Esophagus (tissue), 2 donors: Measurements from ENCODE around the gene MAP4K2. TPM values are rescaled to one million over a fixed set of nuclear protein-coding genes. Genes with fewer than 3 reads are reported as not detected.

ENCODE experiments used
- H3K27ac ChIP-seq, 2 donors: one replicate each; pipeline ENCODE4 v1.5.1; 2013; ENCODE audit warnings: low read depth in 2 of 2, mild to moderate bottlenecking in 2 of 2, inconsistent platforms in 1 of 2, low read length in 1 of 2, moderate library complexity in 1 of 2
- H3K27me3 ChIP-seq, 2 donors: one replicate each; pipeline ENCODE4 v1.6.1; 2013; ENCODE audit warnings: low read length in 2 of 2, control low read depth in 1 of 2, mild to moderate bottlenecking in 1 of 2; ENCODE audit not compliant: insufficient read depth in 2 of 2, control insufficient read depth in 1 of 2
- H3K36me3 ChIP-seq, 2 donors: one replicate each; pipeline ENCODE4 v1.6.1; 2013; ENCODE audit warnings: low read length in 1 of 2; ENCODE audit not compliant: control insufficient read depth in 2 of 2, insufficient read depth in 2 of 2
- H3K4me1 ChIP-seq, 2 donors: one replicate each; pipeline ENCODE4 v1.6.1; 2013; ENCODE audit warnings: low read length in 1 of 2; ENCODE audit not compliant: control insufficient read depth in 2 of 2, insufficient read depth in 2 of 2
- H3K4me3 ChIP-seq, 2 donors: one replicate each; pipeline ENCODE4 v1.5.1; 2013; ENCODE audit warnings: low read length in 2 of 2, mild to moderate bottlenecking in 2 of 2, low read depth in 1 of 2, moderate library complexity in 1 of 2
- H3K9me3 ChIP-seq, 2 donors: one replicate each; pipeline ENCODE4 v1.6.1; 2013; ENCODE audit warnings: mild to moderate bottlenecking in 2 of 2, low read depth in 1 of 2, low read length in 1 of 2, moderate library complexity in 1 of 2; ENCODE audit not compliant: control insufficient read depth in 2 of 2, insufficient read depth in 1 of 2
- WGBS, 2 donors: extraction: QIAGEN DNeasy Blood & Tissue Kit; methylation state at CpG; one replicate each; pipeline ENCODE4 v1.1.7; 2013; 5-methylcytosine and 5-hydroxymethylcytosine counted together
- polyA plus RNA-seq, 2 donors: library from polyadenylated mRNA; stranded (reverse); fragments of 200-250 nt; gene quantifications; one replicate each; pipeline ENCODE4 v1.2.3, GENCODE V29; 2013
- donor health status: healthy with polysubstance abuse.
- donor health status: Bipolar disorder and iron deficiency.

The MAP4K2 gene
- polyA plus RNA-seq, 2 donors = 4.7 to 7.5 TPM

- no peaks in the 10 kb centered on the region for H3K9me3 ChIP-seq
- H3K36me3 ChIP-seq = peaks cover 0 to 2% of the 10 kb centered on the region in 2 donors
- peak overlapping the region; percentile 84 to 96 for H3K27ac ChIP-seq
- H3K4me1 ChIP-seq = peaks cover 0 to 25% of the 10 kb centered on the region in 2 donors
- H3K4me3 ChIP-seq = peak overlapping the region; percentile 54 to 67
- H3K27me3 ChIP-seq = no peaks in the 10 kb centered on the region
- WGBS, 2 donors = 16 to 23% methylated on average over 9 of the region's 9 CpGs
Measured at GRCh38 chr11:64845129-64845775, 42.2 kb upstream of the MAP4K2 start.

- Histone ChIP-seq H3K36me3 (peaks cover 0 to 8% of the 10 kb centered on the region in 2 donors), H3K4me1 (peaks cover 0 to 22% of the 10 kb centered on the region in 2 donors), H3K27ac (peak within 1 kb of the TSS; percentile 94 to 96), H3K9me3 (no peaks in the 10 kb centered on the region), H3K27me3 (no peaks in the 10 kb centered on the region), H3K4me3 (peak within 1 kb of the TSS; percentile 54 to 67)
- WGBS, 2 donors = 1% methylated on average over 65 to 96 of the region's 96 CpGs
Measured at GRCh38 chr11:64844330-64845128, 41.5 kb upstream of the MAP4K2 start, which contains the start of gene CDC42BPG. CDC42BPG (minus strand) TSS chr11:64844653; CDS start chr11:64844569, 84 bp downstream.

DNA sequence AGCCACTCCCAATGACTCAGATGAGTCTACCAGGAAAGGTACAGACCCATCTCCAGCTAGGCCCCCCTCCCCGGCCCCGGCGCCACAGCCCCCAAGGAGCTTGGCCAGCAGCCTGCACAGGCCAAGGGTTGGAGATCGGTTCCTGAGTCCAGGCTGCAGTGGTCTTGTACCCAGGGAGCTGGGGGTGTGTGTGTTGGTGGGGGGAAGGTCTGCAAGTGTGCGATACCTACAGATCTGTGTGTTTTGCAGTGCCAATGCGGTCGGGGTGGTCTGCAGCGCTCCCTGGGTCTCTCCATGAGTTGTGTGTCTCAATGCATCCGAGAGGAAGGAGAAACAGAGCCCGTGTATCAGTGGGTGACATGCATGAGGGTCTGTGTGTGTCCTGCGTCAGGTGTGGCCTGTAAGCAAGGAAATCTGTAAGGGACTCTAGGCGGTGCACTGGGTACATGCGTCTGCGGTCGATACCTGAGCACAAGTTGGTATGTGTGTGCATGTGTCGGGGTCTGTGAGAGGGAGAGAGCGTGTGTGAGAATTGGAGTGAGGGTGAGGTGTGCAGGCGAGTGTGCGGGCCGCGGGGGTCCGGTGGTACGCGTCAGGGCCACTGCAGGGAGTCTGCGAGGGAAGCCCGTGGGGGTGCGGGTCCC is 40.8 kb upstream of the MAP4K2 start:
- WGBS, 2 donors = 38 to 42% methylated on average over 22 to 27 of the region's 27 CpGs
- H3K36me3 ChIP-seq = peaks cover 0 to 15% of the 10 kb centered on the region in 2 donors
- peak overlapping the region; percentile 54 to 67 for H3K4me3 ChIP-seq
- H3K9me3 ChIP-seq = no peaks in the 10 kb centered on the region
- H3K27me3 ChIP-seq = no peaks in the 10 kb centered on the region
- peak overlapping the region; percentile 94 to 96 for H3K27ac ChIP-seq
- peaks cover 0 to 19% of the 10 kb centered on the region in 2 donors for H3K4me1 ChIP-seq

DNA sequence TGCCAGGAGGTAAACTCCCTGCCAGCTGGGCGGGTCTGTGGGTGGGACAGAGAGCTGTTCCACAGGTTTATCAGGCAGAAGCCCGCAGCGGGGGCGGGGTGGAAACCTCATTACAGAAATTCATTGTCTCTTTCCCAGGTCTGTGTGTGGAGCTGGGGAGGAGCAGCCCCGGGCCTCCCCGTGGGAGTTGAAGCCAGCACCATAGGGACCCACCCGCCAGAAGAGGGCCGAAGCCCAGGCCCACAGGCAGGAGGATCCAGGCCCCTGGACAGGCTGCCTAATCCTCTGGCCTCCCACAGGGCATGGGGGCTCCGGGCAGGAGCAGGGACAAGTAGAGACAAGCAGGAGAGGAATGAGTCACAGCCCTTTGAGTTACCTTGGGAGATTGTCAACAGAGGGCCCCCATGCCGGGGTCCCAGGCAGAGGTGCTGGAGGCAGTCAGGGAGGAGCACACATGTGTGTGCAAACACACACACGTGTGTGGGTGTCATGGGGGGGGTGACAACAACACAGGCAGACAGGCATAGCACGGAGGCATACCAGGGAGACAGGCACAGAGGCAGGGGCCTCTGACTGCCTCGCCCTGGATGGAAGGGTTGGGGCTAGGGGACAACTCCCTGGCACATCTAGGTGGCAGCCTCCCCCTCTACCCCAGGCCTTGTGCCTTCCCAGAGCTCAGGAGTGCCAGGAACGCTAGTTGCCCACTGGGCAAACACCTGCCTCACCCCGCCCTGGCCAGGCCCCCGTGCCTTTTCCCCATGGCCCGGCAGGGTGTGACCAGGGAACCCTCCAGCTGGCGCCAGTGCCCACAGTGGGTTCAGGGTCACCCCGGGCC is 40.1 kb upstream of the MAP4K2 start:
- WGBS, 2 donors = 42 to 52% methylated on average over 19 of the region's 19 CpGs
- peak overlapping the region; percentile 94 to 96 for H3K27ac ChIP-seq
- H3K4me1 ChIP-seq = peaks cover 0 to 14% of the 10 kb centered on the region in 2 donors
- no peaks in the 10 kb centered on the region for H3K9me3 ChIP-seq
- peak overlapping the region; percentile 54 to 67 for H3K4me3 ChIP-seq
- peaks cover 0 to 23% of the 10 kb centered on the region in 2 donors for H3K36me3 ChIP-seq
- H3K27me3 ChIP-seq = no peaks in the 10 kb centered on the region

GRCh38 chr11:64842366-64842759 is 39.3 kb upstream of the MAP4K2 start:
- no peaks in the 10 kb centered on the region for H3K27me3 ChIP-seq

GRCh38 chr11:64841592-64842365 is 38.8 kb upstream of the MAP4K2 start:
- no peaks in the 10 kb centered on the region for H3K9me3 ChIP-seq
- H3K4me1 ChIP-seq = peaks cover 0 to 17% of the 10 kb centered on the region in 2 donors
- 60 to 73% methylated on average over 15 of the region's 15 CpGs for WGBS, 2 donors
- no peaks in the 10 kb centered on the region for H3K27me3 ChIP-seq
- H3K27ac ChIP-seq = peak overlapping the region; percentile 94 to 96
- H3K4me3 ChIP-seq = peak overlapping the region; percentile 24 to 54
- H3K36me3 ChIP-seq = peaks cover 0 to 33% of the 10 kb centered on the region in 2 donors

More at GRCh38 chr11:64842366-64842759, 39.3 kb upstream of the MAP4K2 start:
- H3K36me3 ChIP-seq = peaks cover 0 to 28% of the 10 kb centered on the region in 2 donors
- H3K4me3 ChIP-seq = peak overlapping the region; percentile 24 to 54
- 48 to 50% methylated on average over 6 of the region's 6 CpGs for WGBS, 2 donors
- no peaks in the 10 kb centered on the region for H3K9me3 ChIP-seq
- H3K27ac ChIP-seq = peak overlapping the region; percentile 94 to 96
- peaks cover 0 to 13% of the 10 kb centered on the region in 2 donors for H3K4me1 ChIP-seq

GRCh38 chr11:64839887-64840782 is 37.1 kb upstream of the MAP4K2 start:
- H3K4me1 ChIP-seq = peaks cover 0 to 25% of the 10 kb centered on the region in 2 donors
- H3K36me3 ChIP-seq = peaks cover 0 to 45% of the 10 kb centered on the region in 2 donors
- peak overlapping the region in 1 of 2 donors; percentile 8 for H3K27ac ChIP-seq
- H3K27me3 ChIP-seq = no peaks in the 10 kb centered on the region
- no peak overlapping the region for H3K4me3 ChIP-seq
- H3K9me3 ChIP-seq = no peaks in the 10 kb centered on the region
- 88% methylated on average over 24 of the region's 24 CpGs for WGBS, 2 donors

DNA sequence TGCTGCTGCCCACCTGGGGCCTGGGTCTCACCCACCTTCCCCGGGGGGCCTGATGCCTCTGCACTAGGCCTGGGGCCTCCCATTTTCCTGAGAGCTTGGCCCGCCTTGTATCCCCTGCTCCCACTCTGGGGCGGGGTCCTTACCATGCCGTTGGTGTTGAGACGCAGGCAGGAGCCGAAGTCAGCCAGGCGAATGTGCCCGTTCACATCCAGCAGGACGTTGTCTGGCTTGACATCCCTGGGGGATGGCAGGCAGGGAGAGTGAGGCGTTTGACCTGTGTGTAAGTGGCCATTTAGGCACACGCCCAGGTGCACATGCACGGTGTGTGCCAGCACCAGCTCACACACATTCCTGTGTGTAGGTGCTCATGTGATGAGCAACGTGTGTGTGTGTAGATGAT is 36.3 kb upstream of the MAP4K2 start:
- Histone ChIP-seq H3K4me3 (no peak overlapping the region), H3K4me1 (peaks cover 0 to 26% of the 10 kb centered on the region in 2 donors), H3K9me3 (no peaks in the 10 kb centered on the region), H3K27me3 (no peaks in the 10 kb centered on the region), H3K27ac (no peak overlapping the region), H3K36me3 (peaks cover 0 to 53% of the 10 kb centered on the region in 2 donors)
- WGBS, 2 donors = 80 to 87% methylated on average over 13 of the region's 13 CpGs
